ENCODE results near the gene TBC1D25.

Gene TBC1D25

GRCh38 chrX:48569958-48570357 lies 30.4 kb downstream of the TBC1D25 start:
- DNase-seq = peak; percentile 30

GRCh38 chrX:48573690-48574269 lies 34.3 kb downstream of the TBC1D25 start:
- peak; percentile 56 for DNase-seq

- peak; percentile 96 for DNase-seq
Measured at GRCh38 chrX:48574270-48575266, 35.1 kb downstream of the TBC1D25 start, which contains the start of gene RBM3. Gene RBM3 (plus strand): TSS chrX:48574484. CDS start chrX:48575181, 697 bp downstream.

GRCh38 chrX:48575642-48576041 lies 36.1 kb downstream of the TBC1D25 start:
- DNase-seq = no peak

- DNase-seq = no peak
Measured at GRCh38 chrX:48576108-48576507, 36.6 kb downstream of the TBC1D25 start.

- no peak for DNase-seq
Measured at GRCh38 chrX:48578661-48579128, 39.2 kb downstream of the TBC1D25 start.

DNA sequence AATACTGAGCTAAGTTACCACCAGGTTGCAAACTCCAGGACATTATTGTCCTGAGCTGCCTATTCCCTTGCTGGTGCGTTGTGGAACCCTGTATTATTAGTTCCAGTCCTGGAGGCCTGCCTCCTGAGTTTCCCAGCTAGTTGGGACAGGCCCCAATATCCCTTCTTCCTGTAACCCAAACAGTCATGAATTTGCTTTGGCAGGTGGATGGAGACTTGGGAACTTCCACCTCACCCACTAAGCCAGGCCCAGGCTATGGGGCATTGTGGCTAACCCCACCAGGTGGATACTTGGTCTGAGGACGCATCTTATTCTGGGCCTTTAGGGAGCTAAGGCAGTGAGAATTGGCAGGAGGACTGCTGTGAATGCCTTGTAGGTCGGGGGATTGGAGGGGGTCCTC lies 39.7 kb downstream of the TBC1D25 start:
- DNase-seq = no peak

- DNase-seq = no peak
Measured at GRCh38 chrX:48580662-48581061, 41.1 kb downstream of the TBC1D25 start.

GRCh38 chrX:48584698-48585097 lies 45.2 kb downstream of the TBC1D25 start:
- no peak for DNase-seq

GRCh38 chrX:48589482-48590162 lies 50.1 kb downstream of the TBC1D25 start:
- DNase-seq = no peak

- DNase-seq = no peak
Measured at GRCh38 chrX:48590203-48591103, 50.9 kb downstream of the TBC1D25 start.

GRCh38 chrX:48591255-48591791 lies 51.8 kb downstream of the TBC1D25 start:
- no peak for DNase-seq

GRCh38 chrX:48592971-48593370 lies 53.5 kb downstream of the TBC1D25 start:
- no peak for DNase-seq

DNA sequence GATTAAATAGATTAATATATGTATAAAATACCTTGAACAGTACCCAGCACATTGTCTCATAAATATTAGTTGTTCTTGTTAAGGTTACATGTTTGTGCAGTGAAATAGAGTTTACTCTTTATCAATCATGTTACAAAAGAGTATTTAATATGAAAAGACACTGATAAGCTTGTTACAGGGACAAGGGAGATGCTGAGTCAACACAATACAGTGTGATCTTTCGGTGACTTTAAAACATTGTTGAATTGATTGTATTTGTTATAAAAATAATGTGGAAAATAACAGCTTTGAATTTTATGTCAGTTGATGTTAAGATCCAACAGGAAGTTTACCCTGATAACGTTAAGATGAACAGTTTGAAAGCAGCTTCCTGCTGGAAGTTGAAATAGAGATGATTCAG lies 56.4 kb downstream of the TBC1D25 start:
- DNase-seq = peak; percentile 23

DNA sequence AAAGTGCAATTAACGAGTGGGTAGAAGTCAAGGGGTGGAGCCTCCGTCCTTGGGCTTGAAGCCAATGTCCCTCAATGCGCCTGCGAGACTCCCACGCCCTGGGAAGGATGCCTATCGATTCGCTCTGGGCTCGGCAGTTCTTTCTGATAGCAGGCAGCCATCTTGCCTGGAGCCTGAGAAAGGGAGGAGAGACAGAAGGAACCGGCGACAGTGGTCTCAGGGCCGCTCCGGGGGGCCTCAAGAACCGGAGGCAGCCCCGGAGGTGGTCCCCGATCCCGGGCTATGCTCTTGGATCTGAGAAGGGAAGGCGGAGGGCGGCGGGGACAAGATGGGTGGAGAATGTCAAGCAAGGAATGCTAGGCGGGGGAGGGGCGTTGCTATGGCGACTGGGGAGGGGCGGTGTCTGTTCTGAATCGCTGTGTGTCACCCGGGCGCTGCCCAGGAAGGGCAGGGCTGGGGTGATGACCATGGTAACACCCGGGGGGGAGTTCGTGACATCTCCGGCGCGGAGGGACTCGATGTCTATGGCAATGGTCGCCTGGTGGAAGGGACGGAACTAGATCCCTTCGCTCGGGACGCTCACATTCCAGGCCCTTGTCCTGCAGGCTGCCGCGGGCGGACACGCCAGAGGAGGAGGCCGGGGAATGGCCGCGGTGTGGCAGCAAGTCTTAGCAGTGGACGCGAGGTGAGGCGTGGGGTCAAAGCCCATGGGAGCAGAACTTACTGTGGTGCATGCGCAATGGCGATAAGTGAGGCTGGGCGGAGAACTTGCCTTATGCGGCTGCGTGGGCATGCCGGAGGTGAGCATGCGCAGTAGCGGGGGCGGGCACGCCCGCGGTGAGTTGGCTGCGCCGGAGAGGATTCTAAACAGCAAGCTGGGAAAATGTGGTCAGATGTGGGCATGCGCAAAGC lies 58.1 kb downstream of the TBC1D25 start, which contains the start of gene WDR13:
Gene WDR13 (plus strand): TSS at position 140 of the 912 bp plus-strand sequence. CDS start 505 bp downstream, at position 645.
- DNase-seq = peak; percentile 95

DNA sequence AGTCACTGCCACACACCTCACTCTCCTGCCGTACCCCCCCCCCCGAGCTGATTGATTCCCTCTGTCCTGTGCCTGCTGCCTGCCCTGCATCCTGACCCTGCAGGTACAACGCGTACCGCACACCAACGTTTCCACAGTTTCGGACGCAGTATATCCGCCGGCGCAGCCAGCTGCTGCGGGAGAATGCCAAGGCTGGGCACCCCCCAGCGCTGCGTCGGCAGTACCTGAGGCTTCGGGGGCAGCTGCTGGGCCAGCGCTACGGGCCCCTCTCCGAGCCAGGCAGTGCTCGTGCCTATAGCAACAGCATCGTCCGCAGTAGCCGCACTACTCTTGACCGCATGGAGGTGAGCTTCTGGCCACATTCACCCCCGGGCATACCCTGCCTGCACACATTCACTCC lies 59.1 kb downstream of the TBC1D25 start:
- no peak for DNase-seq

- DNase-seq = no peak
Measured at GRCh38 chrX:48599341-48599740, 59.8 kb downstream of the TBC1D25 start.

DNA sequence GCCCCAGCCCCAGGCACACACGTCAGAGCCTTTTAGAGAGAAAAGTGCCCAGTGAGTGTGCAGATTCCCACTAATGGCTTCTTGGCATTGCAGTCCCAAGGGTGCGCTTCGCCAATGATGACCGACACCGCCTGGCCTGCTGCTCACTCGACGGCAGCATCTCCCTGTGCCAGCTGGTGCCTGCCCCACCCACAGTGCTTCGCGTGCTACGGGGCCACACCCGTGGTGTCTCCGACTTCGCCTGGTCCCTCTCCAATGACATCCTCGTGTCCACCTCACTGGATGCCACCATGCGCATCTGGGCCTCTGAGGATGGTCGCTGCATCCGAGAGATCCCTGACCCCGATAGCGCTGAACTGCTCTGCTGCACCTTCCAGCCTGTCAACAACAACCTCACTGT lies 60.7 kb downstream of the TBC1D25 start:
- DNase-seq = no peak

DNA sequence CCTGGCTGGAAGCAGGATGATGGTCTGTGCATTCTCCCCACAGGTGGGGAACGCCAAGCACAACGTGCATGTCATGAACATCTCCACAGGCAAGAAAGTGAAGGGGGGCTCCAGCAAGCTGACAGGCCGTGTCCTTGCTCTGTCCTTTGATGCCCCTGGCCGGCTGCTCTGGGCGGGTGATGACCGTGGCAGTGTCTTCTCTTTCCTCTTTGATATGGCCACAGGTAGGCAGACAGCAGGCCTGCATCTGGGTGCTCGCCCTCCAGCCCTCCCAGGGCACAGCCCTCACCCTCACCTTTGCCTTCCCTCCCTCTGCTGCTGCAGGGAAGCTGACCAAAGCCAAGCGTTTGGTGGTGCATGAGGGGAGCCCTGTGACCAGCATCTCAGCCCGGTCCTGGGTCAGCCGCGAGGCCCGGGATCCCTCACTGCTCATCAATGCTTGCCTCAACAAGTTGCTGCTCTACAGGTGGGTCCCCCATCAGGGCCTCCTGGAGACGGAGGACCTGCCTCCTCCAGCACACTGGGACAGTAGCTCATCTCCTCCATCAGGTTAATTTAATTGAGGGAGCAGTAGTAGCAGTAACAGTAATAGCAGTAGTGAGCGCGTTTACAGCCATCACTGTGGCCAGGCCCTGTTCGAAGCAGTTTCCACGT lies 62.4 kb downstream of the TBC1D25 start:
- no peak for DNase-seq

DNA sequence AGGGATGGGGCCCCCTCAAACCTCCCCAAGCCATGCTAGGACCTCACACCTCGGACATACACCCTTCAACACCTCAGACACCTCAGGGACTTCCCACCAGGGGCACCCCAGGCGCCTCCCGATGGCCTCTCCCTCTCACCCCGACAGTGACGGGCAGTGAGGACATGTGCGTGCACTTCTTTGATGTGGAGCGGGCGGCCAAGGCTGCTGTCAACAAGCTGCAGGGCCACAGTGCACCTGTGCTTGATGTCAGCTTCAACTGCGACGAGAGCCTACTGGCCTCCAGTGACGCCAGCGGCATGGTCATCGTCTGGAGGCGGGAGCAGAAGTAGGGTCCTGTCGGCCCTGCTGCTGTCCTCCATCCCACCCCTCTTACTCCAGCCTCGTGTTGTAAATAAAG lies 65.2 kb downstream of the TBC1D25 start:
- DNase-seq = no peak
